ENCODE measurements around the gene ZBTB20. TPM values are rescaled to one million over a fixed set of nuclear protein-coding genes. Genes with fewer than 3 reads are reported as not detected.

The ZBTB20 gene
- polyA plus RNA-seq, 1 of the 3 experiments (the other 2 are of a cell fraction) = 0.43 TPM

Small RNA genes lying within 50 kb of the gene (small RNA-seq; reads per million reads assigned to genes)
- gene MIR4796 = 0 to 16.6 (median 9.0) reads per million in 7 experiments

All from SK-N-SH (cell line).